ENCODE measurements around the gene ZC3H6. TPM values are rescaled to one million over a fixed set of nuclear protein-coding genes. Genes with fewer than 3 reads are reported as not detected.

The ZC3H6 gene
- total and polyA plus RNA-seq, 2 of the 4 experiments (the other 2 are of a cell fraction), result 0.55 to 2.0 TPM

- ATAC-seq (ENCODE audit: low read depth), result no peak
- no peak overlapping the region for H3K4me2 ChIP-seq (ENCODE audit: low read depth, low read length)
These were observed 2.3 kb downstream of the ZC3H6 start for GRCh38 chr2:112277596-112278220.

More at GRCh38 chr2:112277596-112278220, 2.3 kb downstream of the ZC3H6 start:
- no TSS peak for BruUV-seq (replicated peaks)
- Histone ChIP-seq H3K9me1 (ENCODE audit: insufficient read depth, low read length) (no peaks in the 10 kb centered on the region), H2BK120ac (ENCODE audit: low read depth, low read length) (no peak overlapping the region), H3K23ac (ENCODE audit: low read depth, low read length) (no peak overlapping the region), H3K4me1 (ENCODE audit: control insufficient read depth, insufficient read depth, low read length) (no peaks in the 10 kb centered on the region), H3K18ac (ENCODE audit: low read depth, low read length) (no peak overlapping the region), H3K14ac (replicated peaks; ENCODE audit: low read depth, low read length) (no peak overlapping the region), H4K20me1 (ENCODE audit: insufficient read depth, low read length) (no peaks in the 10 kb centered on the region), H3K27me3 (ENCODE audit: control insufficient read depth, insufficient read depth, low read length) (no peaks in the 10 kb centered on the region), H3K4me3 (ENCODE audit: insufficient read depth, low read depth, low read length) (no peak overlapping the region), H3K79me1 (ENCODE audit: low read depth in 1 of 2, low read length in 2 of 2) (no peaks in the 10 kb centered on the region; a peak in 1 of 4 replicates), H2BK15ac (ENCODE audit: low read depth, low read length) (no peak overlapping the region), H2AK9ac (replicated peaks; ENCODE audit: low read depth, low read length, poor library complexity) (no peak overlapping the region), H3K9ac (ENCODE audit: low read depth, low read length) (no peak overlapping the region), H3K27ac (ENCODE audit: insufficient read depth, low read length) (no peak overlapping the region), H4K8ac (ENCODE audit: low read depth in 2 of 2, low read length in 2 of 2) (no peak overlapping the region), H2AK5ac (ENCODE audit: low read depth, low read length) (no peak overlapping the region), H2BK20ac (ENCODE audit: low read depth, low read length) (no peak overlapping the region), H3K36me3 (ENCODE audit: control insufficient read depth, insufficient read depth, low read length) (no peaks in the 10 kb centered on the region), H3K56ac (ENCODE audit: extremely low read depth, insufficient read depth, low read length) (no peak overlapping the region), H3K4ac (ENCODE audit: low read depth, low read length) (no peak overlapping the region), H3K9me3 (ENCODE audit: control insufficient read depth, insufficient read depth, low read length) (no peaks in the 10 kb centered on the region), H2AFZ (replicated peaks; ENCODE audit: low read length, poor library complexity) (no peak overlapping the region), H4K91ac (ENCODE audit: insufficient read depth, low read depth, low read length) (no peak overlapping the region), H4K5ac (ENCODE audit: low read depth, low read length) (no peak overlapping the region), H2BK5ac (ENCODE audit: low read depth, low read length, poor library complexity, severe bottlenecking) (no peak overlapping the region)
- intact Hi-C loops (cut with micrococcal nuclease) (loop anchor here (5.0 kb wide), 2 partner anchors 65 to 220 kb away; partner anchors contain the start of gene TMEM87B), dilution Hi-C loops (cut with HindIII; ENCODE audit: low sequenced_read_pairs, unreplicated experiment) (no loop called here), in situ Hi-C loops (cut with MboI; ENCODE audit: low sequenced_read_pairs) (no loop called here)
- ChIA-PET POLR2A (ENCODE audit: unreplicated experiment) (no interaction called here), CTCF (interaction anchor here (0.6 kb wide), 1 partner anchor 267 kb away, joined by 3 read pairs; no protein-coding TSS in a partner anchor)
- WGBS, 2 experiments (ENCODE audit: extremely low coverage in 2 of 2, insufficient read length in 1 of 2), result no CpG with 5 or more reads among the region's 5 CpGs
- TF ChIP-seq POLR2A (IDR thresholded peaks at IDR 0.05; ENCODE audit: low read depth, low read length) (no peak), CTCF (conservative IDR thresholded peaks at IDR 0.05; ENCODE audit: low read depth, low read length) (no peak), RAD21 (IDR thresholded peaks at IDR 0.05; ENCODE audit: low read length) (no peak), MXI1 (IDR thresholded peaks at IDR 0.05; ENCODE audit: borderline replicate concordance, low read depth, low read length) (no peak), SMC3 (IDR thresholded peaks at IDR 0.05; ENCODE audit: low read depth, low read length) (no peak), CHD1 (IDR thresholded peaks at IDR 0.05; ENCODE audit: low read depth, low read length) (no peak), MAFK (IDR thresholded peaks at IDR 0.05; ENCODE audit: low read depth, low read length) (no peak), RFX5 (IDR thresholded peaks at IDR 0.05; ENCODE audit: low read depth, low read length) (no peak), FOS (IDR thresholded peaks at IDR 0.05; ENCODE audit: low read depth, low read length) (no peak), USF2 (IDR thresholded peaks at IDR 0.05; ENCODE audit: low read depth, low read length) (no peak), BHLHE40 (IDR thresholded peaks at IDR 0.05; ENCODE audit: low read depth, low read length) (no peak), NFE2L2 (IDR thresholded peaks at IDR 0.05; ENCODE audit: low read depth, low read length) (no peak), ELK1 (IDR thresholded peaks at IDR 0.05; ENCODE audit: borderline replicate concordance, low read depth, low read length) (no peak), RCOR1 (IDR thresholded peaks at IDR 0.05; ENCODE audit: insufficient replicate concordance, low read length) (no peak), CEBPB (IDR thresholded peaks at IDR 0.05; ENCODE audit: low read depth, low read length) (no peak)
- no peak for DNase-seq

Measured in IMR-90 (cell line).